Kidney (tissue), 14 donors: ENCODE results near the gene OSBPL10. TPM values are rescaled to one million over a fixed set of nuclear protein-coding genes. Genes with fewer than 3 reads are reported as not detected.

Experiments
- DNase-seq, 5 donors: peaks; one replicate each; pipeline ENCODE4 v3.0.0-alpha.2; 2013 to 2020
- FAIRE-seq: peaks from 2 replicates; lab custom pipeline; 2012; peaks lifted over from hg19 to GRCh38; lab: Jason Lieb, UNC
- H3K27ac ChIP-seq, 2 donors: one replicate each; pipeline ENCODE4 v1.7.0; 2013; ENCODE audit warnings: low read depth in 2 of 2, low read length in 2 of 2, inconsistent platforms in 1 of 2
- H3K27me3 ChIP-seq: one replicate; pipeline ENCODE4 v1.7.1; 2013; ENCODE audit warnings: low read length, inconsistent platforms; ENCODE audit not compliant: control insufficient read depth, insufficient read depth
- H3K36me3 ChIP-seq, 3 donors: one replicate each; pipeline versions ENCODE4 v1.7.0 to v1.7.1; 2013; ENCODE audit warnings: low read length in 3 of 3, control low read depth in 1 of 3, inconsistent platforms in 1 of 3; ENCODE audit not compliant: insufficient read depth in 3 of 3, control insufficient read depth in 2 of 3
- H3K4me1 ChIP-seq, 3 donors: one replicate each; pipeline versions ENCODE4 v1.7.0 to v1.7.1; 2013; ENCODE audit warnings: low read length in 3 of 3, inconsistent platforms in 1 of 3, low read depth in 1 of 3; ENCODE audit not compliant: control insufficient read depth in 2 of 3, insufficient read depth in 2 of 3
- H3K4me3 ChIP-seq, 3 donors: one replicate each; pipeline versions ENCODE4 v1.7.0 to v1.8.1; 2013; ENCODE audit warnings: low read length in 3 of 3, control low read depth in 1 of 3, inconsistent platforms in 1 of 3
- H3K9ac ChIP-seq, 3 donors: one replicate each; pipeline versions ENCODE4 v1.7.0 to v1.7.1; 2013; ENCODE audit warnings: low read length in 3 of 3, control low read depth in 1 of 3, inconsistent platforms in 1 of 3
- H3K9me3 ChIP-seq, 3 donors: one replicate each; pipeline versions ENCODE4 v1.7.0 to v1.7.1; 2013; ENCODE audit warnings: low read length in 3 of 3, control low read depth in 1 of 3, inconsistent platforms in 1 of 3; ENCODE audit not compliant: control insufficient read depth in 2 of 3, insufficient read depth in 1 of 3
- CTCF ChIP-seq: IDR thresholded peaks from 3 replicates; pipeline ENCODE4 v1.5.1; 2012; ENCODE audit warnings: mild to moderate bottlenecking, moderate library complexity, borderline replicate concordance; ENCODE audit not compliant: insufficient read depth; ENCODE audit errors: extremely low read depth
- intact Hi-C: fragments of 100-400 bp; cut with DNase I; formaldehyde crosslinking; loops from one replicate; pipeline ENCODE4 v1.11.1; 2022
- polyA plus RNA-seq: library from polyadenylated mRNA; stranded (reverse); fragments of 350-450 nt; fragmentation: Illumina TruSeq; extraction: RNeasy Lipid Tissue Mini Kit (QIAGEN cat#74804); gene quantifications from one replicate; pipeline ENCODE4 v1.2.3, GENCODE V29; 2014; ENCODE audit warnings: low read depth, low replicate concordance; ENCODE audit not compliant: insufficient read depth
- total RNA-seq: library from RNA; stranded (reverse); fragmentation: NEBNext Ultra II Directional; extraction: Animal tissue kit (Norgen Biotek cat#: 25700); gene quantifications from one replicate; pipeline ENCODE4 v1.2.1, GENCODE V29; 2021
- donor health status: control.
- donor health status: control.
- donor health status: control.
- donor health status: control.
- donor health status: control.
- donor health status: DM: yes; HTN: yes; CAD: no.
- donor health status: Normal renal cell carcinoma (clear cell type).

The OSBPL10 gene
- total and polyA plus RNA-seq, 2 donors from 2014 or later, result 11.8 to 89.3 TPM

GRCh38 chr3:31984321-31984720, 3.3 kb upstream of the OSBPL10 start:
- no peak overlapping the region for H3K9ac ChIP-seq
- no peak for FAIRE-seq
- H3K36me3 ChIP-seq, result no peaks in the 10 kb centered on the region
- DNase-seq, result no peak
- H3K27ac ChIP-seq, result no peak overlapping the region
- intact Hi-C loops, result no loop called here
- H3K9me3 ChIP-seq, result peaks cover 0 to 12% (median 0%) of the 10 kb centered on the region in 3 donors
- no peaks in the 10 kb centered on the region for H3K27me3 ChIP-seq
- H3K4me3 ChIP-seq, result no peak overlapping the region
- TF ChIP-seq CTCF, result no peak
- peaks cover 0 to 5% (median 2%) of the 10 kb centered on the region in 3 donors for H3K4me1 ChIP-seq

GRCh38 chr3:31980530-31981205, 394 bp downstream of the OSBPL10 start:
- DNase-seq (peak; percentile 86 to 91 (median 88)), FAIRE-seq (no peak)
- H3K9ac ChIP-seq, result peak overlapping the region; percentile 62 to 73 (median 71)
- peak overlapping the region; percentile 76 to 90 (median 88) for H3K4me3 ChIP-seq
- H3K27ac ChIP-seq, result peak overlapping the region; percentile 87 to 92
- no peaks in the 10 kb centered on the region for H3K27me3 ChIP-seq
- TF ChIP-seq CTCF, result no peak
- no peaks in the 10 kb centered on the region for H3K36me3 ChIP-seq
- intact Hi-C loops, result no loop called here
- peaks cover 0 to 16% (median 5%) of the 10 kb centered on the region in 3 donors for H3K4me1 ChIP-seq
- H3K9me3 ChIP-seq, result no peaks in the 10 kb centered on the region

GRCh38 chr3:31979001-31979697, 1.9 kb downstream of the OSBPL10 start:
- H3K27ac ChIP-seq, result no peak overlapping the region
- no peaks in the 10 kb centered on the region for H3K27me3 ChIP-seq
- H3K4me1 ChIP-seq, result peaks cover 0 to 16% (median 5%) of the 10 kb centered on the region in 3 donors
- H3K9me3 ChIP-seq, result no peaks in the 10 kb centered on the region
- DNase-seq (no peak), FAIRE-seq (no peak)
- H3K4me3 ChIP-seq, result peak overlapping the region in 2 of 3 donors; percentile 61 to 88
- no peak for TF ChIP-seq CTCF
- intact Hi-C loops, result no loop called here
- H3K9ac ChIP-seq, result no peak overlapping the region
- no peaks in the 10 kb centered on the region for H3K36me3 ChIP-seq
